Astrocyte of the spinal cord (primary cell): ENCODE results near the gene ASF1A.

Experiments used
- DNase-seq: peaks from one replicate; pipeline ENCODE4 v3.0.0; 2011; ENCODE audit warnings: low read depth, low spot score
- H3K4me3 ChIP-seq: 2 replicates; pipeline ENCODE4 v1.5.1; 2011; ENCODE audit warnings: low read depth, mild to moderate bottlenecking, low read length, moderate library complexity
- in situ Hi-C: cut with HindIII; loops from 2 replicates; pipeline ENCODE4 v1.10.0; 2017; ENCODE audit warnings: low sequenced_read_pairs
- TF ChIP-seq, protein P1 (sequence below): IDR thresholded peaks from 2 replicates; pipeline ENCODE4 v1.5.1; 2012; ENCODE audit warnings: low read depth, mild to moderate bottlenecking, low read length, inconsistent platforms

The ASF1A gene

GRCh38 chr6:118933855-118934460, 40.0 kb downstream of the ASF1A start:
- DNase-seq, result peak; percentile 1
- in situ Hi-C loops, result no loop called here
- H3K4me3 ChIP-seq, result peak overlapping the region; percentile 91
- TF ChIP-seq, protein P1, sequence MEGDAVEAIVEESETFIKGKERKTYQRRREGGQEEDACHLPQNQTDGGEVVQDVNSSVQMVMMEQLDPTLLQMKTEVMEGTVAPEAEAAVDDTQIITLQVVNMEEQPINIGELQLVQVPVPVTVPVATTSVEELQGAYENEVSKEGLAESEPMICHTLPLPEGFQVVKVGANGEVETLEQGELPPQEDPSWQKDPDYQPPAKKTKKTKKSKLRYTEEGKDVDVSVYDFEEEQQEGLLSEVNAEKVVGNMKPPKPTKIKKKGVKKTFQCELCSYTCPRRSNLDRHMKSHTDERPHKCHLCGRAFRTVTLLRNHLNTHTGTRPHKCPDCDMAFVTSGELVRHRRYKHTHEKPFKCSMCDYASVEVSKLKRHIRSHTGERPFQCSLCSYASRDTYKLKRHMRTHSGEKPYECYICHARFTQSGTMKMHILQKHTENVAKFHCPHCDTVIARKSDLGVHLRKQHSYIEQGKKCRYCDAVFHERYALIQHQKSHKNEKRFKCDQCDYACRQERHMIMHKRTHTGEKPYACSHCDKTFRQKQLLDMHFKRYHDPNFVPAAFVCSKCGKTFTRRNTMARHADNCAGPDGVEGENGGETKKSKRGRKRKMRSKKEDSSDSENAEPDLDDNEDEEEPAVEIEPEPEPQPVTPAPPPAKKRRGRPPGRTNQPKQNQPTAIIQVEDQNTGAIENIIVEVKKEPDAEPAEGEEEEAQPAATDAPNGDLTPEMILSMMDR, result no peak

- H3K4me3 ChIP-seq, result peak within 1 kb of the TSS; percentile 91
- DNase-seq, result peak; percentile 87
- TF ChIP-seq, protein P1, result no peak
- in situ Hi-C loops, result no loop called here
Measured at GRCh38 chr6:118934461-118935330, 40.7 kb downstream of the ASF1A start, which contains the start of gene MCM9. Gene MCM9 (minus strand): TSS chr6:118935159. CDS start chr6:118931723, 3,436 bp downstream.

DNA sequence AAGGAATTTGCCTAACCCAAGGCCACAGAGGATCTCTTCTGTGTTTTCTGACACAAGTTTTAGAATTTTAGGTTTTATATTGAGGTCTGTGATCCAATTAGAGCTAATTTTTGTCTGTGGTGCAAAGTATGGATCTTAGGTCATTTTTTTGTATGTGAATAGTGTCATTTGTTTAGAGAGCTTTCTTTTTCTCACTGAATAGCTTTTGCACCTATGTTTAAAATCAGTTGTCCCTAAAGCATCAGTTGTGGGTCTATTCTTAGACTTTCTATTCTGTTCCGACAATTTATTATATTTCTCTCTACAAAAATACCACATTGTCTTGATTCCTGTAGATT, 41.3 kb downstream of the ASF1A start:
- peak overlapping the region; percentile 91 for H3K4me3 ChIP-seq
- in situ Hi-C loops, result no loop called here
- no peak for DNase-seq
- TF ChIP-seq, protein P1, result no peak

DNA sequence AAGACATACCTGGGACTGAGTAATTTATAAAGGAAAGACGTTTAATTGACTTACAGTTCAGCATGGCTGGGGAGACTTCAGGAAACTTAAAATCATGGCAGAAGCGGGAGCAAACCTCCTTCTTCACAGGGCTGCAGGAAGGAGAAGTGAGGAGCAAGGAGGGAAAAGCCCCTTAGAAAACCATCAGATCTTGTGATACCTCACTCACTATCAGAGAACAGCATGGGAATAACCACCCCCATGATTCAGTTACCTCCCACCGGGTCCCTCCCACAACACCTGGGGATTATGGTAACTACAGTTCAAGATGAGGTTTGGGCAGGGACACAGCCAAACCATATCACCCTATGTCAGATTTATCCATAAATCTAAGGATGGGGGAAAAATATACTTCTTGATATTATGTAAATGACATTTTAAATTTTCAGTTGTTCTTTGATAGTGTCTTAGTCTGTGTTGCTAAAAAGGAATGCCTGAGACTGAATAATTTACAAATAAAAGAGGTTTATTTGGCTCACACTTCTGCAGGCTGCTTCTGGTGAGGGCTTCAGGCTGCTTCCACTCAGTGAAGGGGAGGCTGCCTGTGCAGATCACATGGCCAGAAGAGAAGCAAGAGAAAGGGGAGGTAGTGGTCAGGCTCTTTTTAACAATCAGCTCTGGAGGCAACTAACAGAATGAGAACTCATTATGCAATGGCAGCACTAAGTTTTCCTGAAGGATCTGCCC, 42.2 kb downstream of the ASF1A start:
- in situ Hi-C loops, result no loop called here
- TF ChIP-seq, protein P1, result no peak
- H3K4me3 ChIP-seq, result no peak overlapping the region
- no peak for DNase-seq

DNA sequence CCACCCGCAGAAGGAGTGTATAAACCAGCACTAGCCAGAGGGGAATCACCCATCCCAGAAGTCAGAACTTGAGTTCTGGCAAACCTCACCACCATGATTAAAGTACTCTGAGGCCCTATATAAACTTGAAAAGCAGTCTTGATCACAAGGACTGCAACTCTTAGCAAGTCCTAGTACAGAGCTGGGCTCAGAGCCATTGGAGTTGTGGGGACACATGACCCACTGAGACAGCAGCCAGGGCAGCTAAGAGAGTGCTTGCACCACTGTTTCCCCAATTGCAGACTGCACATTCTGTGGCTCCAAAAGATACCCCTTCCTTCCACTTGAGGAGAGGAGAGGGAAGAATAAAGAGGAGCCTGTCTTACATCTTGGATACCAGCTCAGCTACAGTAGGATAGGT, 45.7 kb downstream of the ASF1A start:
- in situ Hi-C loops, result no loop called here
- TF ChIP-seq, protein P1, result no peak
- no peak overlapping the region for H3K4me3 ChIP-seq
- no peak for DNase-seq

- in situ Hi-C loops, result no loop called here
- no peak for DNase-seq
- TF ChIP-seq, protein P1, result no peak
Measured at GRCh38 chr6:118940770-118941169, 46.8 kb downstream of the ASF1A start.

More at GRCh38 chr6:118940770-118941169, 46.8 kb downstream of the ASF1A start:
- no peak overlapping the region for H3K4me3 ChIP-seq
